ENCODE results near the gene PEA15.

- TF ChIP-seq, protein P1, sequence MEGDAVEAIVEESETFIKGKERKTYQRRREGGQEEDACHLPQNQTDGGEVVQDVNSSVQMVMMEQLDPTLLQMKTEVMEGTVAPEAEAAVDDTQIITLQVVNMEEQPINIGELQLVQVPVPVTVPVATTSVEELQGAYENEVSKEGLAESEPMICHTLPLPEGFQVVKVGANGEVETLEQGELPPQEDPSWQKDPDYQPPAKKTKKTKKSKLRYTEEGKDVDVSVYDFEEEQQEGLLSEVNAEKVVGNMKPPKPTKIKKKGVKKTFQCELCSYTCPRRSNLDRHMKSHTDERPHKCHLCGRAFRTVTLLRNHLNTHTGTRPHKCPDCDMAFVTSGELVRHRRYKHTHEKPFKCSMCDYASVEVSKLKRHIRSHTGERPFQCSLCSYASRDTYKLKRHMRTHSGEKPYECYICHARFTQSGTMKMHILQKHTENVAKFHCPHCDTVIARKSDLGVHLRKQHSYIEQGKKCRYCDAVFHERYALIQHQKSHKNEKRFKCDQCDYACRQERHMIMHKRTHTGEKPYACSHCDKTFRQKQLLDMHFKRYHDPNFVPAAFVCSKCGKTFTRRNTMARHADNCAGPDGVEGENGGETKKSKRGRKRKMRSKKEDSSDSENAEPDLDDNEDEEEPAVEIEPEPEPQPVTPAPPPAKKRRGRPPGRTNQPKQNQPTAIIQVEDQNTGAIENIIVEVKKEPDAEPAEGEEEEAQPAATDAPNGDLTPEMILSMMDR (conservative IDR thresholded peaks at IDR 0.05 in 1 of 2, IDR thresholded peaks at IDR 0.05 in 1 of 2; ENCODE audit: low read depth in 1 of 2, low read length in 2 of 2) = no peak
- no peak for TF ChIP-seq EZH2 (IDR thresholded peaks at IDR 0.05; ENCODE audit: low read length, missing control alignments)
Observed at GRCh38 chr1:160179336-160179735, 25.8 kb upstream of the PEA15 start.
